Measurements from ENCODE around the gene MACF1.
"Not testable (repeated sequence)": the region's sequence is repeated elsewhere in the genome, so short reads cannot be mapped to it uniquely, and the experiment has no call there.

MACF1 gene, protein sequence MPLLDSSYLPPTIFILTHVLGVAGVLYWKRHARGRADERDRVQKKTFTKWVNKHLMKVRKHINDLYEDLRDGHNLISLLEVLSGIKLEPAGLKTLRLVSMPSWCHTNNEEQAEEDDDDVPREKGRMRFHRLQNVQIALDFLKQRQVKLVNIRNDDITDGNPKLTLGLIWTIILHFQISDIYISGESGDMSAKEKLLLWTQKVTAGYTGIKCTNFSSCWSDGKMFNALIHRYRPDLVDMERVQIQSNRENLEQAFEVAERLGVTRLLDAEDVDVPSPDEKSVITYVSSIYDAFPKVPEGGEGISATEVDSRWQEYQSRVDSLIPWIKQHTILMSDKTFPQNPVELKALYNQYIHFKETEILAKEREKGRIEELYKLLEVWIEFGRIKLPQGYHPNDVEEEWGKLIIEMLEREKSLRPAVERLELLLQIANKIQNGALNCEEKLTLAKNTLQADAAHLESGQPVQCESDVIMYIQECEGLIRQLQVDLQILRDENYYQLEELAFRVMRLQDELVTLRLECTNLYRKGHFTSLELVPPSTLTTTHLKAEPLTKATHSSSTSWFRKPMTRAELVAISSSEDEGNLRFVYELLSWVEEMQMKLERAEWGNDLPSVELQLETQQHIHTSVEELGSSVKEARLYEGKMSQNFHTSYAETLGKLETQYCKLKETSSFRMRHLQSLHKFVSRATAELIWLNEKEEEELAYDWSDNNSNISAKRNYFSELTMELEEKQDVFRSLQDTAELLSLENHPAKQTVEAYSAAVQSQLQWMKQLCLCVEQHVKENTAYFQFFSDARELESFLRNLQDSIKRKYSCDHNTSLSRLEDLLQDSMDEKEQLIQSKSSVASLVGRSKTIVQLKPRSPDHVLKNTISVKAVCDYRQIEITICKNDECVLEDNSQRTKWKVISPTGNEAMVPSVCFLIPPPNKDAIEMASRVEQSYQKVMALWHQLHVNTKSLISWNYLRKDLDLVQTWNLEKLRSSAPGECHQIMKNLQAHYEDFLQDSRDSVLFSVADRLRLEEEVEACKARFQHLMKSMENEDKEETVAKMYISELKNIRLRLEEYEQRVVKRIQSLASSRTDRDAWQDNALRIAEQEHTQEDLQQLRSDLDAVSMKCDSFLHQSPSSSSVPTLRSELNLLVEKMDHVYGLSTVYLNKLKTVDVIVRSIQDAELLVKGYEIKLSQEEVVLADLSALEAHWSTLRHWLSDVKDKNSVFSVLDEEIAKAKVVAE (N-terminal part only)

GRCh38 chr1:39204441-39205081, at the start of gene MACF1:
MACF1 (plus strand) TSS chr1:39204695; CDS start chr1:39205023, 328 bp downstream.
- no peak within 1 kb of the TSS for H3K9ac ChIP-seq (ENCODE audit: low read depth, low read length)
- H3K27me3 ChIP-seq (ENCODE audit: control insufficient read depth, insufficient read depth, low read length): no peaks in the 10 kb centered on the region
- no peaks in the 10 kb centered on the region for H3K36me3 ChIP-seq (ENCODE audit: control insufficient read depth, insufficient read depth, low read length)
- H3K4me1 ChIP-seq (ENCODE audit: control insufficient read depth, insufficient read depth, low read length): peaks cover 21% of the 10 kb centered on the region
- H3K27ac ChIP-seq (ENCODE audit: low read depth, low read length): peak within 1 kb of the TSS; percentile 83
- no peaks in the 10 kb centered on the region for H3K9me3 ChIP-seq (ENCODE audit: control insufficient read depth, insufficient read depth, low read length)
- peak within 1 kb of the TSS; percentile 23; the same call in 1 of the 2 replicates for H3K4me3 ChIP-seq (ENCODE audit: low read depth, low read length)

- Histone ChIP-seq H3K4me3 (ENCODE audit: low read depth, low read length) (no peak overlapping the region), H3K4me1 (ENCODE audit: control insufficient read depth, insufficient read depth, low read length) (peaks cover 72% of the 10 kb centered on the region), H3K9ac (ENCODE audit: low read depth, low read length) (no peak overlapping the region), H3K27me3 (ENCODE audit: control insufficient read depth, insufficient read depth, low read length) (no peaks in the 10 kb centered on the region), H3K27ac (ENCODE audit: low read depth, low read length) (no peak overlapping the region), H3K36me3 (ENCODE audit: control insufficient read depth, insufficient read depth, low read length) (no peaks in the 10 kb centered on the region), H3K9me3 (ENCODE audit: control insufficient read depth, insufficient read depth, low read length) (no peaks in the 10 kb centered on the region)
Measured at GRCh38 chr1:39157304-39157703, 47.2 kb upstream of the MACF1 start.

DNA sequence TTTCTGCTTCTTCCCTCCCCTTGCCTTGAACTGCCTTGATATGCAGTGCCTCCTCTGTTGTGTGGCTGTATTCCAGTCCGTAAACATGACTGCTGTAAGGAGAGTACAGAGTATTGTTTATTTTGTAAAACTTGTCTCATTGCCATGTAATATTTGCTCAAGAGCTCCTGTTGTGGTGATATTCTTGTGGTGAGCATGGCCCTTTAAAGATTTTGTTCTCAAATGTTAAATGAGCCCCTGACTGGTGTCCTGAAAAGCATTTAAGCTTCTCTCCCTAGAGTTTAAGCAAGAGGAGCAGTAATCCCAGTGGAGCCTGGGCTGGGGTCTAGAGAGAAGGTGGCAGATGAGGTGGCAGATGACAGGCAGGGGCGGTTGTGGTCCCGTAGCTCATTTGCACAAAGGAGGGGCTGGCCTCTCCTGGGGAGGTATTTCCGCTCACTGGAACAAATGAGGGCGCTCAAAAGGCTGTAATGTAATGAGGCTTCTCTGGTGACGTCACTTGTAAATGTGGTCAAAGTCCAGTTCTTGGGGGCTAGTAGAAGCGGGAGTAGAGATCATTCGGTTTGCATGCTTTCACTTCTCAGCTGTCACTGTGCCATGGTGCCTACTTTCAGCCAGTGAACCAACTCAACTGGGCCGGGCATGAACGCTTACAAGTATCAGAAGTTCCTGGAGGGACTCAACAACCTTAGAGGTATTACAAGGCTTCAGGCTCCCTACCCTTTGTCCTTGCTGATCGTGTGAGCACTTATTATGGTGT, 46.0 kb upstream of the MACF1 start:
- Histone ChIP-seq H3K4me3 (ENCODE audit: low read depth, low read length) (peak overlapping the region; percentile 50), H3K9me3 (ENCODE audit: control insufficient read depth, insufficient read depth, low read length) (no peaks in the 10 kb centered on the region), H3K9ac (ENCODE audit: low read depth, low read length) (peak overlapping the region; percentile 66), H3K4me1 (ENCODE audit: control insufficient read depth, insufficient read depth, low read length) (peaks cover 70% of the 10 kb centered on the region), H3K36me3 (ENCODE audit: control insufficient read depth, insufficient read depth, low read length) (no peaks in the 10 kb centered on the region), H3K27me3 (ENCODE audit: control insufficient read depth, insufficient read depth, low read length) (no peaks in the 10 kb centered on the region), H3K27ac (ENCODE audit: low read depth, low read length) (peak overlapping the region; percentile 93)

- Histone ChIP-seq H3K27me3 (ENCODE audit: control insufficient read depth, insufficient read depth, low read length) (no peaks in the 10 kb centered on the region), H3K4me3 (ENCODE audit: low read depth, low read length) (peak overlapping the region; percentile 50), H3K4me1 (ENCODE audit: control insufficient read depth, insufficient read depth, low read length) (peaks cover 70% of the 10 kb centered on the region), H3K27ac (ENCODE audit: low read depth, low read length) (peak overlapping the region; percentile 93), H3K9me3 (ENCODE audit: control insufficient read depth, insufficient read depth, low read length) (no peaks in the 10 kb centered on the region), H3K9ac (ENCODE audit: low read depth, low read length) (peak overlapping the region; percentile 66), H3K36me3 (ENCODE audit: control insufficient read depth, insufficient read depth, low read length) (no peaks in the 10 kb centered on the region)
Measured at GRCh38 chr1:39159224-39160036, 45.1 kb upstream of the MACF1 start.

- Histone ChIP-seq H3K9ac (ENCODE audit: low read depth, low read length) (no peak overlapping the region), H3K36me3 (ENCODE audit: control insufficient read depth, insufficient read depth, low read length) (no peaks in the 10 kb centered on the region), H3K27ac (ENCODE audit: low read depth, low read length) (peak overlapping the region; percentile 93), H3K27me3 (ENCODE audit: control insufficient read depth, insufficient read depth, low read length) (no peaks in the 10 kb centered on the region), H3K9me3 (ENCODE audit: control insufficient read depth, insufficient read depth, low read length) (no peaks in the 10 kb centered on the region), H3K4me3 (ENCODE audit: low read depth, low read length) (peak overlapping the region; percentile 50; the same call in 1 of the 2 replicates), H3K4me1 (ENCODE audit: control insufficient read depth, insufficient read depth, low read length) (peaks cover 73% of the 10 kb centered on the region)
Measured at GRCh38 chr1:39160703-39161102, 43.8 kb upstream of the MACF1 start.

GRCh38 chr1:39161811-39162210, 42.7 kb upstream of the MACF1 start:
- peaks cover 77% of the 10 kb centered on the region for H3K4me1 ChIP-seq (ENCODE audit: control insufficient read depth, insufficient read depth, low read length)
- H3K9me3 ChIP-seq (ENCODE audit: control insufficient read depth, insufficient read depth, low read length); H3K27ac ChIP-seq (ENCODE audit: low read depth, low read length); H3K9ac ChIP-seq (ENCODE audit: low read depth, low read length); H3K36me3 ChIP-seq (ENCODE audit: control insufficient read depth, insufficient read depth, low read length); H3K27me3 ChIP-seq (ENCODE audit: control insufficient read depth, insufficient read depth, low read length); H3K4me3 ChIP-seq (ENCODE audit: low read depth, low read length): not testable (repeated sequence)

DNA sequence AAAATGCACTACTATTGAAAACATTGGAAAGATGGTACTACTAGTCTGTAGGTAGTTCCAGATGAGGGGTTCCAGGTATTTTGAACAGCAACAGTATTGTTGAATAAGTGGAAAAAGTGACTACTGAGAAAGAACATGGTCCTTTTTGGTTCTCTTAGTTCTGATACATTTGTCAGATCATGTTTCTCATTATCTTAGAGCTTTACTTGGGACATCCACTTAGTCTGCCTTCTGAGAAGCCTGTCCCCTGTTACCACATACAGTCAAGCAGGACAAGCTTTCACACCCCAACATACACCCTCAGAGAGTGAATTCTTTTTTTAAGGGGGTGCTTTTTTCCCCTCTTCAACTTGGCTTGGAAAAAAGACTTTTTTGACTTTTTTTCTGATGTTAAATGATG, 41.0 kb upstream of the MACF1 start:
- no peaks in the 10 kb centered on the region for H3K9me3 ChIP-seq (ENCODE audit: control insufficient read depth, insufficient read depth, low read length)
- H3K27ac ChIP-seq (ENCODE audit: low read depth, low read length): no peak overlapping the region
- no peaks in the 10 kb centered on the region for H3K27me3 ChIP-seq (ENCODE audit: control insufficient read depth, insufficient read depth, low read length)
- H3K9ac ChIP-seq (ENCODE audit: low read depth, low read length): no peak overlapping the region
- peaks cover 66% of the 10 kb centered on the region for H3K4me1 ChIP-seq (ENCODE audit: control insufficient read depth, insufficient read depth, low read length)
- H3K4me3 ChIP-seq (ENCODE audit: low read depth, low read length): no peak overlapping the region
- no peaks in the 10 kb centered on the region for H3K36me3 ChIP-seq (ENCODE audit: control insufficient read depth, insufficient read depth, low read length)

- Histone ChIP-seq H3K27ac (ENCODE audit: low read depth, low read length) (peak overlapping the region; percentile 84), H3K4me3 (ENCODE audit: low read depth, low read length) (no peak overlapping the region)
Measured at GRCh38 chr1:39164256-39164655, 40.2 kb upstream of the MACF1 start.

DNA sequence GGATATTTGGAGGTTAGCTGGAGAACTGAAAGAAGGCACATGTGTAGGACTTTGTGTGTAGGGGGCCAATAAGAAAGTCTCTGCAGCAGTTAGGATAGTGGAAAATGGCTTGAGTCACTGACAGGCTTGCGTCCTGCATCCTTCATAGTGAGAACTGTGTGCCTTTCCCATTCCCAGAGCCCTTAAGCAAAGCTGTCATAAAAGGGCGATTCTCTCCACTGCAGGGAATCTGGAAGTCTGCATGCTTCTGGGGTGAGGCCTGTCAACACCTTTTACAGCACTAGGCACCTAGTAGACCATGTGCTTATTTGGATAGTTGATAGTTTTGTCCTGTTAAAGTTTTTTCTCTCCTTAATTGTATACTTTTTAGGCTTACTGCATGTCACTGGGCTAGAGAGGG, 39.4 kb upstream of the MACF1 start:
- Histone ChIP-seq H3K36me3 (ENCODE audit: control insufficient read depth, insufficient read depth, low read length) (no peaks in the 10 kb centered on the region), H3K9me3 (ENCODE audit: control insufficient read depth, insufficient read depth, low read length) (no peaks in the 10 kb centered on the region), H3K9ac (ENCODE audit: low read depth, low read length) (no peak overlapping the region), H3K27ac (ENCODE audit: low read depth, low read length) (peak overlapping the region; percentile 84), H3K4me1 (ENCODE audit: control insufficient read depth, insufficient read depth, low read length) (peaks cover 60% of the 10 kb centered on the region), H3K27me3 (ENCODE audit: control insufficient read depth, insufficient read depth, low read length) (no peaks in the 10 kb centered on the region), H3K4me3 (ENCODE audit: low read depth, low read length) (no peak overlapping the region)

More at GRCh38 chr1:39164256-39164655, 40.2 kb upstream of the MACF1 start:
- Histone ChIP-seq H3K27me3 (ENCODE audit: control insufficient read depth, insufficient read depth, low read length) (no peaks in the 10 kb centered on the region), H3K9ac (ENCODE audit: low read depth, low read length) (no peak overlapping the region), H3K9me3 (ENCODE audit: control insufficient read depth, insufficient read depth, low read length) (no peaks in the 10 kb centered on the region), H3K36me3 (ENCODE audit: control insufficient read depth, insufficient read depth, low read length) (no peaks in the 10 kb centered on the region), H3K4me1 (ENCODE audit: control insufficient read depth, insufficient read depth, low read length) (peaks cover 66% of the 10 kb centered on the region)
